Measurements from ENCODE around the gene ELP1. TPM values are rescaled to one million over a fixed set of nuclear protein-coding genes. Genes with fewer than 3 reads are reported as not detected.

The ELP1 gene
- total and polyA plus RNA-seq, 4 donors, result 9.3 to 27.7 (median 16.4) TPM

DNA sequence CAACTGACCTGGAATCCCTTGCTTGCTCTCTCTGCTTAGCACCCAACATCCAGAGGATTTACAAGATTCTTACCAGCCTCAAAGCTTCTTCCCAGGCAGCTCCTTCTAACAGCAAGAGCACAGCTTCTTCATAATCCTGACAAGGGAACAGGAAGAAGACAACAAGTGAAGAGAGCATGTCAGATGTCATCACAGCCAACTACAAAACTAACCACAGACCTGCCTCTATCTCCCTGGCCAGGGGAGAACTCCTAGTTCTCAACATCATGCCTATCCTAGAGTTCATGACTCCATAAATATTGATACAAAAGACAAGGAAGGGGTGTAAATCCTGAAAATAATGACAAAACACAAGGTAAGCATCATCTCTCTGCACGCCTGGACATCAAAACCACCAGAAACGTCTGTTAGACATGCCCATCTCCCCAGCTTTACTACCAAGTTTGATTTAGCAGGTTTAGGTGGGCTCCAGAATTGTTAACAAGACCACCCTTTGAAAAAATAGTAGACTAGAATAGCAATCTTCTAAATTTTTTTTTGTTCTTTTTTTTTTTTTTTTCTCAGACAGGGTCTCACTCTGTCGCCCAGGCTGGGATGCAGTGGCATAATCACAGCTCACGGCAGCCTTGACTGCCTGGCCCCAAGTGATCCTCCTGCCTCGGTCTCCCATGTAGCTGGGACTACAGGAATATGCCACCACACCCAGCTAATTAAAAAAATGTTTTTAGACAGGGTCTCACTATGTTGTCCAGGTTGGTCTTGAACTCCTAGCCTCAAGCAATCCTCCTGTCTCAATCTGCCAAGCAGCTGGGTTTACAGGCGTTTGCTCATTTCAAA, 51.7 kb downstream of the ELP1 start:
- no peak for DNase-seq (ENCODE audit: low spot score)
- Histone ChIP-seq H3K9ac (ENCODE audit: low read depth in 1 of 2, low read length in 2 of 2) (no peak overlapping the region), H3K4me3 (ENCODE audit: low read depth in 1 of 3, low read length in 3 of 3) (no peak overlapping the region), H3K36me3 (ENCODE audit: control insufficient read depth in 4 of 4, insufficient read depth in 3 of 4, low read depth in 1 of 4, low read length in 3 of 4) (peaks cover 7 to 32% (median 26%) of the 10 kb centered on the region in 4 donors), H3K27me3 (ENCODE audit: control insufficient read depth in 4 of 4, insufficient read depth in 4 of 4, low read length in 3 of 4) (no peaks in the 10 kb centered on the region), H3K4me1 (ENCODE audit: control insufficient read depth in 4 of 4, insufficient read depth in 4 of 4, low read length in 3 of 4) (peaks cover 2 to 18% (median 11%) of the 10 kb centered on the region in 4 donors), H3K27ac (ENCODE audit: low read depth in 1 of 2, low read length in 2 of 2) (no peak overlapping the region), H3K9me3 (ENCODE audit: control insufficient read depth in 4 of 4, low read length in 3 of 4) (no peaks in the 10 kb centered on the region)
- WGBS, result over 99% methylated on average over 6 of the region's 6 CpGs
- TF ChIP-seq, protein P1, sequence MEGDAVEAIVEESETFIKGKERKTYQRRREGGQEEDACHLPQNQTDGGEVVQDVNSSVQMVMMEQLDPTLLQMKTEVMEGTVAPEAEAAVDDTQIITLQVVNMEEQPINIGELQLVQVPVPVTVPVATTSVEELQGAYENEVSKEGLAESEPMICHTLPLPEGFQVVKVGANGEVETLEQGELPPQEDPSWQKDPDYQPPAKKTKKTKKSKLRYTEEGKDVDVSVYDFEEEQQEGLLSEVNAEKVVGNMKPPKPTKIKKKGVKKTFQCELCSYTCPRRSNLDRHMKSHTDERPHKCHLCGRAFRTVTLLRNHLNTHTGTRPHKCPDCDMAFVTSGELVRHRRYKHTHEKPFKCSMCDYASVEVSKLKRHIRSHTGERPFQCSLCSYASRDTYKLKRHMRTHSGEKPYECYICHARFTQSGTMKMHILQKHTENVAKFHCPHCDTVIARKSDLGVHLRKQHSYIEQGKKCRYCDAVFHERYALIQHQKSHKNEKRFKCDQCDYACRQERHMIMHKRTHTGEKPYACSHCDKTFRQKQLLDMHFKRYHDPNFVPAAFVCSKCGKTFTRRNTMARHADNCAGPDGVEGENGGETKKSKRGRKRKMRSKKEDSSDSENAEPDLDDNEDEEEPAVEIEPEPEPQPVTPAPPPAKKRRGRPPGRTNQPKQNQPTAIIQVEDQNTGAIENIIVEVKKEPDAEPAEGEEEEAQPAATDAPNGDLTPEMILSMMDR (IDR thresholded peaks at IDR 0.05; ENCODE audit: low read depth, low read length, missing input control), result no peak
- TF ChIP-seq, protein P2, sequence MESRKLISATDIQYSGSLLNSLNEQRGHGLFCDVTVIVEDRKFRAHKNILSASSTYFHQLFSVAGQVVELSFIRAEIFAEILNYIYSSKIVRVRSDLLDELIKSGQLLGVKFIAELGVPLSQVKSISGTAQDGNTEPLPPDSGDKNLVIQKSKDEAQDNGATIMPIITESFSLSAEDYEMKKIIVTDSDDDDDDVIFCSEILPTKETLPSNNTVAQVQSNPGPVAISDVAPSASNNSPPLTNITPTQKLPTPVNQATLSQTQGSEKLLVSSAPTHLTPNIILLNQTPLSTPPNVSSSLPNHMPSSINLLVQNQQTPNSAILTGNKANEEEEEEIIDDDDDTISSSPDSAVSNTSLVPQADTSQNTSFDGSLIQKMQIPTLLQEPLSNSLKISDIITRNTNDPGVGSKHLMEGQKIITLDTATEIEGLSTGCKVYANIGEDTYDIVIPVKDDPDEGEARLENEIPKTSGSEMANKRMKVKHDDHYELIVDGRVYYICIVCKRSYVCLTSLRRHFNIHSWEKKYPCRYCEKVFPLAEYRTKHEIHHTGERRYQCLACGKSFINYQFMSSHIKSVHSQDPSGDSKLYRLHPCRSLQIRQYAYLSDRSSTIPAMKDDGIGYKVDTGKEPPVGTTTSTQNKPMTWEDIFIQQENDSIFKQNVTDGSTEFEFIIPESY (IDR thresholded peaks at IDR 0.05), result no peak
- no peak for TF ChIP-seq YY1 (IDR thresholded peaks at IDR 0.05)
- no peak for TF ChIP-seq NR2F2 (IDR thresholded peaks at IDR 0.05)
- TF ChIP-seq TAF1 (conservative IDR thresholded peaks at IDR 0.05), result no peak
- no peak for TF ChIP-seq FOXA2 (IDR thresholded peaks at IDR 0.05)
- TF ChIP-seq EGR1 (IDR thresholded peaks at IDR 0.05; ENCODE audit: low read depth in 2 of 2), result no peak
- TF ChIP-seq, protein P3, sequence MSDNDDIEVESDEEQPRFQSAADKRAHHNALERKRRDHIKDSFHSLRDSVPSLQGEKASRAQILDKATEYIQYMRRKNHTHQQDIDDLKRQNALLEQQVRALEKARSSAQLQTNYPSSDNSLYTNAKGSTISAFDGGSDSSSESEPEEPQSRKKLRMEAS (IDR thresholded peaks at IDR 0.05), result no peak

DNA sequence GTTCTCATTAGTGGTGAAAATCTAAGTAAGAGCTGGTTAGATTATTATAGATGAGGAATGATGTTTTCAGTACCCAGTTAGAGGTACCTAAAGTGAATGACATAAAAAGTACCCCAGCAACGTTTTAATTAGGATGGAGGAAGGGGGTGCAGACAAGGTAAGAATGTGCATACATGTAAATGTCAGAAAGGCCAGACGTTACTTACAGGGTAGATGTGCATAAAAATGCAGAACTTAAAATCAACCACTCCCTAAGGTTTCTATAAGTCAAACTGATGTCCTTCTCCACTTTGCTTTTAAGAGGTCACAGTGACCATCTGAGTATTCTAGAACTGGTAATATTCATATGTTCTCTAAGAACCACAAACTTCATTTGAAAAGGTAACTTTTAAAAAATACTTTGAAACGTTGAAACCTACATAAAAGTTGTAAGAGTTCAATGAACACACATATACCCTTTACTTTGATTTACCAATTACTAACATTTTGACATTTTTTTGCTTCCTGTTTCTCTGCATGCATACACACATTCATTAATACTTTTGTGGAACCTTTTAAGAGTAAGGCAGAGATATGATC, 53.1 kb downstream of the ELP1 start:
- DNase-seq (ENCODE audit: low spot score), result no peak
- Histone ChIP-seq H3K9ac (ENCODE audit: low read depth in 1 of 2, low read length in 2 of 2) (no peak overlapping the region), H3K36me3 (ENCODE audit: control insufficient read depth in 4 of 4, insufficient read depth in 3 of 4, low read depth in 1 of 4, low read length in 3 of 4) (peaks cover 8 to 39% (median 30%) of the 10 kb centered on the region in 4 donors), H3K27me3 (ENCODE audit: control insufficient read depth in 4 of 4, insufficient read depth in 4 of 4, low read length in 3 of 4) (no peaks in the 10 kb centered on the region), H3K27ac (ENCODE audit: low read depth in 1 of 2, low read length in 2 of 2) (no peak overlapping the region), H3K4me1 (ENCODE audit: control insufficient read depth in 4 of 4, insufficient read depth in 4 of 4, low read length in 3 of 4) (peaks cover 0 to 10% (median 7%) of the 10 kb centered on the region in 4 donors), H3K9me3 (ENCODE audit: control insufficient read depth in 4 of 4, low read length in 3 of 4) (no peaks in the 10 kb centered on the region), H3K4me3 (ENCODE audit: low read depth in 1 of 3, low read length in 3 of 3) (no peak overlapping the region)
- WGBS, result 86% methylated on average over 3 of the region's 3 CpGs
- no peak for TF ChIP-seq SP1 (IDR thresholded peaks at IDR 0.05)
- TF ChIP-seq, protein P2 (IDR thresholded peaks at IDR 0.05), result no peak
- no peak for TF ChIP-seq NR2F2 (IDR thresholded peaks at IDR 0.05)
- TF ChIP-seq EGR1 (IDR thresholded peaks at IDR 0.05; ENCODE audit: low read depth in 2 of 2), result no peak
- TF ChIP-seq, protein P4, sequence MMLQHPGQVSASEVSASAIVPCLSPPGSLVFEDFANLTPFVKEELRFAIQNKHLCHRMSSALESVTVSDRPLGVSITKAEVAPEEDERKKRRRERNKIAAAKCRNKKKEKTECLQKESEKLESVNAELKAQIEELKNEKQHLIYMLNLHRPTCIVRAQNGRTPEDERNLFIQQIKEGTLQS (IDR thresholded peaks at IDR 0.05), result no peak
- TF ChIP-seq TAF1 (conservative IDR thresholded peaks at IDR 0.05), result no peak
- no peak for TF ChIP-seq YY1 (IDR thresholded peaks at IDR 0.05)
- TF ChIP-seq RAD21 (IDR thresholded peaks at IDR 0.05), result no peak
- TF ChIP-seq HNF4G (IDR thresholded peaks at IDR 0.05), result no peak
- TF ChIP-seq, protein P1 (IDR thresholded peaks at IDR 0.05; ENCODE audit: low read depth, low read length, missing input control), result no peak
- TF ChIP-seq, protein P3 (IDR thresholded peaks at IDR 0.05), result no peak
